ENCODE measurements around the gene MZF1.
"Not testable (repeated sequence)": the region's sequence is repeated elsewhere in the genome, so short reads cannot be mapped to it uniquely, and the experiment has no call there.

Gene MZF1

GRCh38 chr19:58554494-58555368, 18.4 kb downstream of the MZF1 start, which contains the start of gene CHMP2A:
Gene CHMP2A, minus strand, starts transcription at chr19:58555105. Its CDS starts 893 bp downstream, at chr19:58554212.
- DNase-seq = no peak

- DNase-seq = no peak
Observed at GRCh38 chr19:58553799-58554493, 19.2 kb downstream of the MZF1 start.

- DNase-seq = no peak
Observed at GRCh38 chr19:58552655-58553054, 20.5 kb downstream of the MZF1 start.

- DNase-seq = no peak
Observed at GRCh38 chr19:58551577-58552471, 21.3 kb downstream of the MZF1 start.

- DNase-seq = no peak
Observed at GRCh38 chr19:58551123-58551497, 22.0 kb downstream of the MZF1 start.

- no peak for DNase-seq
Observed at GRCh38 chr19:58550362-58551122, 22.6 kb downstream of the MZF1 start.

- DNase-seq = no peak
Observed at GRCh38 chr19:58549664-58550361, 23.3 kb downstream of the MZF1 start.

GRCh38 chr19:58548859-58549663, 24.1 kb downstream of the MZF1 start:
- no peak for DNase-seq

GRCh38 chr19:58547323-58548312, 25.5 kb downstream of the MZF1 start:
- no peak for DNase-seq

- DNase-seq = no peak
Observed at GRCh38 chr19:58546019-58546530, 27.1 kb downstream of the MZF1 start.

- no peak for DNase-seq
Observed at GRCh38 chr19:58545286-58546018, 27.7 kb downstream of the MZF1 start.

GRCh38 chr19:58544591-58545285, 28.4 kb downstream of the MZF1 start:
- no peak for DNase-seq

- no peak for DNase-seq
Observed at GRCh38 chr19:58543826-58544590, 29.1 kb downstream of the MZF1 start, which contains the start of gene TRIM28. Gene TRIM28, plus strand, starts transcription at chr19:58544064. Its CDS starts 694 bp downstream, at chr19:58544758.

GRCh38 chr19:58542641-58543372, 30.3 kb downstream of the MZF1 start:
- DNase-seq = not testable (repeated sequence)

- not testable (repeated sequence) for DNase-seq
Observed at GRCh38 chr19:58539169-58539559, 34.0 kb downstream of the MZF1 start.

Data from NCI-H187 treated with DMSO at 0.1 percent for 48 hours (cell line).